ENCODE measurements around the gene PAGE1.
"Not testable (repeated sequence)": the region's sequence is repeated elsewhere in the genome, so short reads cannot be mapped to it uniquely, and the experiment has no call there.

The PAGE1 gene, protein sequence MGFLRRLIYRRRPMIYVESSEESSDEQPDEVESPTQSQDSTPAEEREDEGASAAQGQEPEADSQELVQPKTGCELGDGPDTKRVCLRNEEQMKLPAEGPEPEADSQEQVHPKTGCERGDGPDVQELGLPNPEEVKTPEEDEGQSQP

DNA sequence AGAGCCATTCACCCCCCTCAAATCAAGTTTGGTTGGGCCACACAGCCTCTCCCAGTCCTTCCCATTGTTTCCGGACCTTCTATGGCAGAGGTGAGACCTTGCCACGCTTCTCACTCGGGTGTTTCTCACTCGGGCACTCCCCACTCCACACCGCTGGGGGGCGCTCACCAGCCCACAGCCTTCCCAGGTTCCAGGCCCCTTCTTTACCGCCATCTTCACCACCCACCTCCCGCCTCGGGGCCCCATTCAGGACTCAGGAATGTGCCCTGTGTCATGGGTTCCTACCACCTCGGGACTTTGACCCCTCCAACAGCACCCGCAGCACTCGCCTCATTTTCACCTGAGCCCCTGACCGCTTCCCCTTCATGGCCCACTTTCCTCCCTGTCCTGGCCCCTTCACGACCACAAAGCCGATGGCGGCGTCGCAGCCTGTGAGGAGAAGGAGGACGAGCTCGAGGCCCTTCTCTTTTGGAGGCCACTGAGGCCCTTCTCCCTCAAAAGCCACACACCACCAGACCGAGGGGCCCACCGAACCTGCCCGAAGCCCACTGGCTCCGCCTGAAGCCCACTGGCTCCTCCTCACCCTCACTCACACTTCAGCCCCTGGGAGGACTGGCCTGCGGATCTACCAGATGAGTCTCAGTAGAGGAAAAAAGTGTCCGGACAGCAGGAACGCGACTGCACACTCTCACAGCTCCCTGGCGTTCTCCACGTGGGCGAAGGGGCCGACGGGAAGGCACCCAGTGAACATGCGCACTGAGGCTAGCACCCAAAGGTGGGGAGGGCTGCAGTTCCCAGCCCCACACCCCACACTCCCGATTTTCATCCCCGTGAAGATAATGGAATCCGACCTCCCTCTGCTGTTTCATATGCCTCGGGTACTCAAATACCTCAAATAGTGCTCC lies at the start of gene PAGE1:
Gene PAGE1, minus strand, starts transcription at position 709 of the 905 bp plus-strand sequence. CDS start 1,214 bp downstream, outside the sequence.
- DNase-seq: no peak

DNA sequence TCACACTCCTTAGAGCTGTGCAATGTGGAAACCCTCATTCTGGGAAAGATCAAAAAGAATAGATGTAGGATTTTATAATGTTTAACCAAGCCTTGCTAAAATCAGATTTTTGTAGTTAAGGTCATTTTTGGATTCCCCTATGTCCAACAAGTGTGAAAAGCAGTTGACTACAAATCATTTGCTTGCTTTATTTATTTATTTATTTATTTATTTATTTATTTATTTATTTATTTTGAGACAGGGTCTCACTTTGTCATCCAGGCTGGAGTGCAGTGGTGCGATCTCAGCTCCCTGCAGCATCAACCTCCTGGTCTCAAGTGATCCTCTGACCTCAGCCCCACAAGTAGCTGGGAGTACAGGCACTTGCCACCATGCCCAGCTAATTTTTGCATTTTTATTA lies 45.7 kb upstream of the PAGE1 start:
- not testable (repeated sequence) for DNase-seq

DNA sequence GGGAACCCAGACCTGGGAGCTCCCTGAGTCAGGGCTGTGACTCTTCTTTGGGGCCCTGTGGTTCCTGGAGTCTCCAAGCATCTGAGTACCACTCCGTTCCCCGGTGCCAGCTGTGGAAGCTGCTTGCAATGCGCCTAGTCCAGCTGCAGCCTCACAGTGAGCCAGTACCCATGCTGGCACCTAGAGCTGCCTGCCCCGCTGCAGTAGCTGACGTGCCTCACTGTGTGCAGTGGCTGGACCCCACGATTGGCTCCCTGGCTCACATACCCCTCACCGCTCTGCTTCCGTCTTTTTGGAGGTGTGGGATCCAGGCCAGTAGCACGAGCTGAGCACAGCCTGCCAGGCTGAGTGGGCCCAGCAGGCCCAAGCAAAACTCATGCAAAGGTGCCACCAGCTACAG lies 32.1 kb upstream of the PAGE1 start:
- no peak for DNase-seq

DNA sequence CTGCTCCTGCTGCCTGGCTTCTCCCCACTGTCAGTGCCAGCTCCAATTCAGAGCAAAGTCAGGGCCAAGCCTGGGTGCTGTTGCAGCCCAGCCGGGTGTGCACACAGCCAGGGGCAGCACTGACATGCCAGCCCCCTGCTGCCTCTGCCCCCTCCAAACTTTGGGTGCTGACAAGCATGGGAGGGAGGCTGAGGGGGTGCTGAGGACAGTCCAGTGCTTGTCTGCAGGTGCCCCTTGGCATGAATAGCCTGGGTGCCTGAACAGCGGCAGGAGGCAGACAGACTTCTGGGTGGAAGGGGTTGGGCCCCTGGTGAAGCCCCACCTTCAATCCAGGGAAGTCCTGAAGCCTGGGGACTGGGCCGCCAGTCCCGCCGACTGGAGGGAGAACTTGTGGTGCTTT lies 31.2 kb upstream of the PAGE1 start:
- no peak for DNase-seq

DNA sequence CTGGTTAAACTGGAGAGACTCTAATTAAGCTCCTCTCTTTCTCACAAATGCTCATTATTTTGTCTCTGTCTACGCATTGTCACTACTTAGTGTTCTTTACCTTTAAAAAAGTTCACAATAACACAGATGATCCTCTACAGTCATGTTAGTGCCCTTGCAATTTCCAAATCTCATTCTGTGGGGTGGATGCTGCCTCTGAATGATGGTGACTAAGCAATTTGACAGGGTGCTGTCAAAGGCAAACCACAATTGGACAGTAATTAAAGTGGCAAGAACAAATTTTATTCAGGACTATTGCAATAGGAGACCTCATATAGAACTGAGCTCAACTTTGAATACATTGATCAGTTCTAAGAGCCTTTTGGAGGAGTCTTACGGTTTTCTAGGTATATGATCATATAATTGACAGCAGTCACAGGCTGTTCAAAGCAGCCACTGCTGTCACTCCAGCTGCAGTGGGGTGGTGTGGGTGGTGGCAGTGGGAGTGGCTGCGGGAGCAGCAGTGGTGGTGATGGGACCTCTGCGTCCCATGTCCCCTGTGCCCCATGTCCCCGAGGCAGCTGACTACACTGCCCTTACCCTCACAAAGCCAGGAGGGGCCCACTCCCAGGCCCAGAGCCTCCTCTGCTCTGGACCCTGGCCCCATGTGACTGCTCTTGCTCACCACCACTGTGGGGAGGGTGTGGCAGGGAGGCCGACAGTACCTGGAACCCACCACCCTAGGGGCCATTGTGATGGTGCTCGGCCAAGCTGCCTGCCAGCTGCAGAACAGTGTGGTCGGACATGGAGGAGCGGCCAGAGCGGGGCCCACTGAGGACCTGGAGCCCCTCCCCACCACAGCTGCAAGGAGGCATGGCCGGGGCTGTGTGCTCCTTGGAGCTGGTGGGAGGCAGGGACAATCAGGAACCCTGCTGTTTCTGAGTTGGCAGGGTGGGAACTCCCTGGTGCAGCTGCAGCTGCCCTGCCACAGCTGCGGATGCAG lies 30.4 kb upstream of the PAGE1 start:
- DNase-seq: no peak

DNA sequence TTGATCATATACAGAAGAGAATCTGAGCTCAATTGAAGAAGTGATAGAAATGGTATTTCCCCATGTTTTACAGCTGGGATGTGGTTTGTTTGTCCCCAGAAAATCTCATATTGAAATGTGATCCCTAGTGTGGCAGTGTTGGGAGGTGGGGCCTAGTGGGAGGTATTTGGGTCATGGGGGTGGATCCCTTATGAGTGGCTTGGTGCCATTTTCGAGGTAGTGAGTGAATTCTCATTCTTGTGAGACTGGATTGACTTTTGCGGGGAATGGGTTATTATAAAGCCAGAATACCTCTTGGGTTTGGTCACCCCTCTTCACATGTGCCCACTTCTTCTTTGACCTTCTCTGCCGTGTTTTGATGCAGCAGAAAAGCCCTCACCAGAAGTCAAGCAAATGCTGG lies 29.6 kb upstream of the PAGE1 start:
- DNase-seq: no peak

DNA sequence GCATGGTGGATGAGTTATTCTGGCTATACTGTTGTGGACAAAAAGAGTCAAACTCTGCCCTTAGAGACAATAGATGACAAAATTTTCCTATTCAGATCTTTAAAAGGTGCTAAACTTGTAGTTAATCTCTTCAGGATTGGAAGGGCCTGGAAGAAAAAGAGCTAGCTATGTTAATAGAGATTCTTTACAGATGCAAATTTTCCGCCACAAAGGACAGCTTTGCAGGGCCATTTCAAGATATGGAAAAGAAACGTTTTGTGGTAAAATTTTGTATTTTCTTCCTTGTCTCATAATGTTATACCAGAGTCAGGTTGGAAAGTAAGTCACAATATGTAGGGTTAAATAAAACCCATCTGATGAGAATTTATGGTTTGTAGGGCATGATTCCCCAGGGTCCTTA lies 24.3 kb upstream of the PAGE1 start:
- not testable (repeated sequence) for DNase-seq

DNA sequence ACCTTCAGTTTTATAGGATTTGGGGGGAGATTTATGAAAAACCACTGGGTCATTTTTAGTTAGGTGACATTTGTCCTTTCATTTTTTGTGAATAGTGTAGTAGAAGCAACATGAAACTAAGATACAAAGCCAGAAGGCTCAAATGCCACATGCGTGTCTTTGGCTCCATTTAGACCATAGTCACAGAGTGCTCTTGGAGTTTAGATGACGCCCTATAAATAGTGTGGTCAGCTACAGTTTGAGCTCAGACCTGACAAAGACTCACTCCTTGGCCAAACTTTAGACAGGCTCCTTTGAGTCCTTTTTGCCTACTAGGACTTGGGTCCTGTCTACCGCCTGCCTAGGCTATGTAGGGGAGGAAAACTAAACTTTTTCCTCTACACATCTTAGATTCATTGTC lies 16.8 kb upstream of the PAGE1 start:
- DNase-seq: no peak

DNA sequence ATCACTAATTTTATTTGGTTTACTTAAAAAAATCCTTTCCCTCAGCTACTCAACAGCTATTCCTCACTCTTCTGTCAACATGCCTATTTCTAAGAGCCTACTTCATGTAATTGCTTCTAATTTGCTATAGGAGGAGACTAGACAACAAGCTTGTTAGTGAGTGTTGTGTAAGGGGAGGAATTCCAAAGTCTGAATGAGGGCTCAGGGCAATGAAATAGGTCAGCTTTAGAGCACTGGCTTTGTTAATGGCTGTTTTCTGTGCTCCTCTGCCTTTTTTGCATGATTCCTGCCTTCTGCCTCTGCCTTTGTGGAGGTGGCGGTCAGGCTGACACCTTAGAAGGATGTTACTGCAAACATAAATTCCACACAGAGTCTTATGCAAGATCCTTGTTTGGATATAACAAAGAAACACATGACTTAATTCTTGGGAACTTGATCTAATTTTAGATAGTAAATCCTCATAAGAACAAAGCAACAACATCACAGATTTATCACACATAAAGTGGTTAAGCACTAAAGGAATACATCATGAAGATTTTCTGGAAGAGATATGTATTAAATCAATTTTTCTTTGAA lies 15.0 kb upstream of the PAGE1 start:
- no peak for DNase-seq

DNA sequence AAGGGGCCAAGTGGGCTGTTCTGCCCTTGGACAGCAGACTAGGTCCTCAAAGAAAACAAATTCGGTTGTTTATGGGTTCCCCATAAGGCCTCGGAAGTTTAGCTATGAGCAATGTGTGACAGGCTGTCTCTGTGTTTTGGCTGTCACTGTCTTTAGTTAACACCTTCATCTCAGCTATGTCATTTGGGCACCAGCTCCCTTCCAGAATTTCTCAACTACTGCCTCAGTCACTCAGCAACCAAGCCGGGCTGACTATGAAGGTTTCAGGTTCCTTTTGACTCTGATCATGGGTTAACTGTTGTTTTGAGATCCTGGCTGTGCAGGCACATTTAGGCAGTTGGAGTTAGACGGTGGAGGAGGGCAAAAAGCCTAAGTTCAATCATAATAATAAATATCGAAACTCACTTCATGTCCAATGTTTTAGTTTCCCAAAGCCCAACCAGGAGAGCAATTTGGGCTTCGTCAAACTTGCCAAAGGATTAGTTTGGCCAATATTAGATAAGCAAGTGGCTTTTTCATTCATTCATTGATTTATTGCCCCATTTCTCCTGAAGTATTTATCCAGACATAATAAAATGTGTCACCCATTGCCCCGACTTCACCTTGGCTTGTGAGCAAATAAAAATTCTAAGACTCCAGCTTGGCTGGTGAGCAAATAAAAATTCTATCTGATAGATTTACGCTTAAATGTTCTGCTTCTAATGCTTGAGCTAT lies 9.1 kb upstream of the PAGE1 start:
- no peak for DNase-seq

DNA sequence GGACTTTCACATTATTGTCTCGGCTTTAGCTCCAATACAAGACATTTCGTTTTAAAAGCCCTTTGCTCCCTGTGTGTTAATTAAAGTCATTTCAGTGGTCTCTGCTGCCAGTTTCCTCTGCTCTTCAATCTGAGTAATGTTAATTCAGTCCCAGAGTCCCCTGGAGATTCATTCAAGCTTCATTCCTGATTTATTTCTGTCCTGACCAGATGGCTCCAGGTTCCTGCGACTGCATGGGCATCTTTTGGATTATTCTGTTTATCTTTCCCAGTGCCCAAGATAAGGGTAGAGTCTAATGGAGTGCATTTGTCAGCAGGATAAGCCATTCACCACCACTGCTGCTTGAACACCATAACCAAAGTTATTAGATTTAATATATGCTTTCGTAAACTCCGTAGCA lies 6.1 kb upstream of the PAGE1 start:
- no peak for DNase-seq

DNA sequence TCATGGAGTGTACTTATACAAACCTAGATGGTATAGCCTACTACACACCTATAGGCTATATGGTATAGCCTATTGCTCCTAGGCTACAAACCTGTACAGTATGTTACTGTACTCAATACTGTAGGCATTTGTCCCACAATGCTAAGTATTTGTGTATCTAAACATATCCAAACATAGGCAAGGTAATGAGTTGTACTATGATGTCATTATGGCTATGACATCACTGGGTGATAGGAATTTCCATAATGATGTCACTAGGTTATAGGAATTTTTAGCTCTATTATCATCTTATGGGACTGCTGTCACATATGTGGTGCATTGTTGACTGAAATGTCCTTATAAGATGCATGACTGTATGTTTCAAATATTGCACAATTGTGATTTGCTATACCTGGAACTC lies 5.5 kb upstream of the PAGE1 start:
- DNase-seq: no peak

DNA sequence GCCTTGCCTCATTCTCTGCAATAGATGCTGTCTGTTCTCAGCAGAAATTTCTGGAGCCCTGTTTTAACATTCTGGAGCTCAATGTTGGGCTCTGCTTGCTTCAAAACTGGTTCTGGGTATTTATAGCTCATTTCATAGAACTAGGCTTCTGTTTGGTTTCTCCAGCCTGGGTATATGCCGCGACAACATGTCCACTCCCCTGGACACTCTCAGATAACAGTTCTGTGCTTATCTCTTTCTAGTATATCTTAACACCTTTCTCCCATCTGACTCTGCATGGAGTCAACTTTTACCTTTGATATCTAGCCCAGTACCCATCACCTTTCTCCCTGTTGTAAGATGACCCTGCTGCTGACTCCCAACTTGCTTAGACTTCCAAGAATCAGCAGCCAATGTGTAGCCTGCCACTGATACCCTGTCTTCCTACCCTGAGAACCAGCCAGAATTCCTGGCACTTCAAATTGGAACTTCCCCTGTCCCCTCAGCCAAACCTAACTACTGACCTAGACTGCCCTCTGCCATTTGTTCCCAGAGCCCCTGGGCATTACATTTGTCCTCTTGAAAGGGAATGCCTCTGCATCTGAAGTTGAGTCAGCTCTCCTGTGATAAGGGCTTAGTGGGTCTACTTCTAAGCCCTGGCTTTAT lies 20.6 kb downstream of the PAGE1 start:
- DNase-seq: no peak

DNA sequence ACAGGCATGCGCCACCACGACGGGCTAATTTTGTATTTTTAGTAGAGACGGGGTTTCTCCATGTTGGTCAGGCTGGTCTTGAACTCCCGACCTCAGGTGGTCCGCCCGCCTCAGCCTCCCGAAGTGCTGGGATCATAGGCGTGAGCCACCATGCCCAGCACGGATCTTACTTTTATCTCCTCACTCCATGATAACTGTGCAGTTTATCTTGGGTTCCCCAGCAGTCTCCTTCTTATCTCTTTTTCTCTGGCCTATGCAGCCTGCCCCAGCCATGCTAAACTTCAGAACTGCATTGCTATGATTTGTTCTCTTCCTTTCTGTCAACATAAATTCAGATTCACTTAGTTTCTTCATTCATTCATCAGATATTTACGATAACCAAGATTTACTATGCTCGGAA lies 22.4 kb downstream of the PAGE1 start:
- no peak for DNase-seq

DNA sequence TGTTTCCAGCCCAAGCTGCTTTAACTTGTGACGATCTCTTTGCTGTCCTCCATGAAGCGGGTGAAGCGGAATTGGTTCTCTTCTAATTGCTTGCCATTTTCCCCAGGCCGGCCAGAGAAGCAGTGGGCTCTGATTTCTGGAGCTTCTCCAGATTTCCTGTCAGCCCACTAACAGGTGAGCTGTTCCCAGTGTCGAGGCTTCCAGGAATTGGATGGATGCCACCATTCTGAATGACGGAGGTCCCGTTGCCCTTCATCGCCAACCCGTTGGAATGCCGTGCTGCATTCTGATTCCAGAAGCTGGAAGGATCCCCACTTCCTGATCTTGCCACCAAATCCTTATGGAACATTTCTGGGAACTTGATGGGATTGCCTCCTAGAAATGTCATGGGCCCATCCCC lies 31.0 kb downstream of the PAGE1 start:
- DNase-seq: no peak

DNA sequence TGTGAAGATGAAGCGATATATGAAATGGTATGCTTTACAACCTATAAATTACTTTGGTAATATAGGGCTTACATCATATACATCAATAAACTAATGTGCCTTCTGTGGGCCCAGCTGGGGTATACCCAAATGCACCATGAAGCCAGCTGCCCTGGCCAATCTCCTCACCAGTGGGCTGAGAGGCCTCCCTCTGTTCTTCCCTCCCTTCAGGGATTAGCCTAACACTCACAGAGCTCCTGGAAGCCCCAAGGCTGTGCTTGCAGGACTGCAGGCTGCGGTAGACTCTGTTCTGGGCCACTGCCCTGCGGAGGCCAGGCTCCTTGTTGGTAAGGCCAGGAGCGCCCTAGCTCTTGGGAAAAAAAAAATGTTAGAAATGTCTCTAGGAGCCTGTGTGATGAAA lies 33.9 kb downstream of the PAGE1 start:
- no peak for DNase-seq

DNA sequence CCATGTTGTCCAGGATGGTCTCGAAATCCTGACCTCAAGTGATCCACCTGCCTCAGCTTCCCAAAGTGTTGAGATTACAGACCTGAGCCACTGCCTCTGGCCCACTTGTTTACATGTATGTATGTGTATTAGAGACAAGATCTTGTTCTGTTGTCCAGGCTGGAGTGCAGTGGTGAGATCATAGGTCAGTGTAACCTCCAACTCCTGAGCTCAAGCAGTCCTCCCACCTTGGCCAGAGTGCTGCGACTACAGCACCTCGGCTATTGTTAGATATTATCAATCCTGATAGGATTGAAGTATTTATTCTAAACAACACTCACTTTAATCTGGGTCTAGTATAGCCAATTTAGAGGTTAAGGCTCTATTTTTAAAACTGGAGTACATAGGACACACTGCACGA lies 36.0 kb downstream of the PAGE1 start:
- no peak for DNase-seq

DNA sequence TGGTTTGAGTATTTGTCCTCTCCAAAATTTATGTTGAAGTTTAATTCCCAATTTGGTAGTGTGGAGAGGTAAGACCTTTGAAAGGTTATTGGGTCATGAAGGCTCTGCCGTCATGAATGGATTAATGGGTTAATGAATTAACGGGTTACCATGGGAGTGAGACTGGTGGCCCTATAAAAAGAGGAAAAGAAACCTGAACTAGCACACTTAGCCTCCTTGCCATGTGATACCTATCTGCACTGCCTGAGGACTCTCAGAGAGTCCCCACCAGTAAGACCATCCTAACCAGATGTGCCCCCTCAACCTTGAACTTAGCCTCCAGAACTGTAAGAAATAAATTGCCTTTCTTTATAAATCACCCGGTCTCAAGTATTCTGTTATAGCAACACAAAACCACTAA lies 39.3 kb downstream of the PAGE1 start:
- no peak for DNase-seq

DNA sequence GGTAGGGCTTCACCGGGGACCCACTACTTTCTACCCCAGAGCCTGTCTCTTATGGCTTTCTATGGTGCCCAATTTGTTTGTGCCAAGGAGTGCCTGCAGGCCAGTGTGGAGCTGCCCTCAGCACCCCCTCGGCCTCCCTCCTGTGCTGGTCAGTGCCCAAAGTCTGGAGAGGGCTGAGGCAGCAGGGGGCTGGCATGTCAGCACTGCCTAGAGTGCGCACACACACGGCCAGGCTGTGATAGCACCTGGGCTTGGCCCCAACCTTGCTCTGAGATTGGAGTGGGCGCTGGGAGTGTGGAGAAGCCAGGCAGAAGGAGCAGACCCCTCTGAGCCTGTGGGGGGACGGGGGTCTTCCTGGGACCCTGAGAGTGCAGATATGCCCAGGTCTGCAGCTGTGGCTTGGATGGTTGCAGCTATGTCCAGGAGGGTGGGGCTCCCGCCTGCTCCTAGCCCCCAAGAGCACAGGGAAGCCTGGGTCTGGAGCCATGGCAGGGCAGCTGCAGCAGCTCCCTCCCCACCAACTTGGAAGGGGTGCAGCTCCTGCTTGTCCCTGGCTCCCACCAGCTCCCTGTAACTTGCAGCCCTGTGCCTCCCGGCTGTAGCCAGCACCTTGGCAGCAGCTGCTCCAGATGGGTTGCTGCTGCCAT lies 50.7 kb downstream of the PAGE1 start:
- no peak for DNase-seq
